ENCODE results near the gene CDR2L. TPM values are rescaled to one million over a fixed set of nuclear protein-coding genes. Genes with fewer than 3 reads are reported as not detected.
A peak's percentile ranks its signal among the peaks of the same experiment; 100 is the strongest.

The CDR2L gene
- total and polyA plus RNA-seq, 4 donors = 5.8 to 23.6 (median 13.8) TPM

DNA sequence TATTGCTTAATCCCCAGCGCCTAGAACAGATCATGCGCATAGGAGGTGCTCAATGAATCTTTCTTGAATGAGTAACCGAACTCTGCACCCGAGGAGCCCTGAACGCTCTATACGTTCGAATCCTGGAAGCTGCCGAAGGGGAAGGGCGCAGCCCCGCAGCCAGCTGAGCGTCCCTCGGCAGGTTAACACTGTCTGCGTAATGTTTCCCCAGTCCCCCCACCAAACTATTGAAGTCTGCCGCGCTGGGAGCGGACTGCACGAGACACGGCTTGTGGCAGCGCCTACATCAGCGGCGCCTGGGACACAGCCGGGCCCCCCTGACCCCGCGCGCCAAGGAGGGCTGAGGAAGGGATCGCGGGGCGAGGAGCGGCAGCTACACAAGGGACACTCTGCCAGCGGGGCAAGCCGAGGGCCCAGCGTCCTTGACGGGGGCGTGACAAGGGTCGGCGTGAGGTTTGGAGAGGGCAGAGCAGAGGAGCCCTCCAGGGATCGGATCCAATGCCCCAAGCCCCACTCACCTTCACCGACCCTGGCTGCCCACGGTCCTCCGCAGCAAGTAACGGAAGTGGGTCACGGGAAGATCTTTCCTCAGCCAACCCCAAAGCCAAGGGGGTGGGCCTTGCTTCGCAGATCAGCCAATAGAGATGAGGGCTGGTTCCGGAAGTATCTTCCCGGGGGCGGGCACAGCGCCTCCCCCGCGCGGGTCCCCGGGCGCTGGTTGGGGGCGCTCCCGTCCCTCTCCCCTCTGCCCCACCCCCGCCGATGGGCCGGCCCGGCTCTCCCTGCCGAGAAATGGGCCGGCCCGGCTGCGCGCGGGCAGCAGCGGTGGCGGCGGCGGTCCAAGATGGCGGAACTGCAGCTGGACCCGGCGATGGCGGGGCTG lies 59.2 kb downstream of the CDR2L start, which contains the start of the genes ATP5PD and KCTD2:
TSS of gene ATP5PD (minus strand) at position 563 of the 883 bp plus-strand sequence. CDS start 4,319 bp downstream, outside the sequence.
TSS of gene KCTD2 (plus strand) at position 819 of the 883 bp plus-strand sequence. CDS start at position 845, 26 bp downstream.
- Histone ChIP-seq H3K36me3 (ENCODE audit: control insufficient read depth in 1 of 2, insufficient read depth in 2 of 2, low read length in 1 of 2) (peaks cover 0 to 2% of the 10 kb centered on the region in 2 donors), H3K9me3 (ENCODE audit: control insufficient read depth, low read length) (no peaks in the 10 kb centered on the region), H3K4me3 (ENCODE audit: low read length in 2 of 2) (peak within 1 kb of the TSS; percentile 96 to 99), H3K4me1 (ENCODE audit: control insufficient read depth in 1 of 2, insufficient read depth in 2 of 2, low read length in 2 of 2) (peaks cover 0 to 2% of the 10 kb centered on the region in 2 donors), H3K27ac (ENCODE audit: low read depth in 1 of 2, low read length in 2 of 2) (peak within 1 kb of the TSS; percentile 47 to 99), H3K27me3 (ENCODE audit: control insufficient read depth in 1 of 2, insufficient read depth in 2 of 2, low read length in 1 of 2) (no peaks in the 10 kb centered on the region)
- ATAC-seq (ENCODE audit: low FRiP score) = peak; percentile 100
- peak; percentile 98 for DNase-seq
- intact Hi-C loops (cut with DNase I) = loop anchor here in 1 of 2 donors (5.0 kb wide), 1 partner anchor 61 kb away; the partner anchor contains the start of gene ARMC7
- WGBS, 2 donors = 0% methylated on average over 66 to 72 of the region's 72 CpGs

DNA sequence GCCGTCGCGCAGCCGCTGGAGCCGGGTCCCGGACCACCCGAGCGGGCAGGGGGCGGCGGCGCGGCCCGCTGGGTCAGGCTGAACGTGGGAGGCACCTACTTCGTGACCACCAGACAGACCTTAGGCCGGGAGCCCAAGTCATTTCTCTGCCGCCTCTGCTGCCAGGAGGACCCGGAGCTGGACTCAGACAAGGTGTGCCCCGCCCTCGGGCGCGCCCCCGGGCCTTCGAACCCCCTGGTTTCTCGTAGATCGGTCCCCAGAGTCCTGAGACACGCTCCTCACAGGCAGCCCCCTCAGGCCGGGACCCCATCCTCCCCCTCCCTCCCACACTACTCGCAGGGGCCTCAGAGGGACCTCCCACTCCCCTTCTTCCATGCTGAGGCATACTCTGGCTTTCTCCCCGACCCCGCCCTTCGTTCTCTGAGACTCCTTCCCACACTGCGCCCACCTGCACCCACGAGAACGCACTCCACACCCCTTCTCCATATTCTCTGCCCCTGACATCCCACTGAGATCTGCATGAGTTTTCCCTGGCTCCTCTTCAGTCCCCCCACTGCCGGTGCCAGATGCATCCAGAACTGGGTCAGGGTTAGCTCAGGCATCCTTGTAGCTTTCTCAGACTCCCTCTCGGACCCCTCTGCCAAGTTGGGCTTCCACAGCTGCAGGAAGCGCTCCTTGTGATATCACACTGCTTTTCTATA lies 60.1 kb downstream of the CDR2L start:
- DNase-seq (peak in 1 of 2 donors; percentile 67), ATAC-seq (ENCODE audit: low FRiP score) (peak; percentile 1)

DNA sequence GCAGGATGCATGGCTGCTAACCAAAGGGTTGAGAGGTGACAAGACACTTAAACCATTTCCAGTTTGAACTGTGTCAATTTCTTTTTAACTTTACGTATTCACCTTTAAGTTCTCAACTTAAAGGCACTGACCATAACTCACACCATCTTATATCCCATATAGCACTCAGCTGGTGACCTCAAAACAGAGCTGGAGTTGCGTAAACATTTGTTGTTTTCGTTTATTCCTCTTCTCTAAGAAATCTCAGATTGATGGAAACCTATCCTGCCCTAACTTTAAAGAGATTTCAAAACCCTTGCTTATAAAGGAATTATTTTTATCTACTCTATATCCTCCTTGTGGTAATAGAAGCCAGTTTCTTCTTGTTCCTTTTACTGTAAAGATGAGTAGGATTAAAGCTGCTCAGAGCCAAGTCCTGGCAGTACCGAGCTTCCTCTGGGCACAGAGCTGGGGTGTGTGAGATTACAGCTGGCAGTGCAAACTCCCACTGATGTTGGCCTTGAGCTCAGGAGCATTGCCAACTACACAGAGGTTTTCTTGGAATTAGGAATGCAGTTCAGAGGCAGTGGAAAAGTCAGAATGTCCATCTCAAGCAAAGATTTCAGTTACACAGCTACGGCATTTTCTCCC lies 60.9 kb downstream of the CDR2L start:
- ATAC-seq (ENCODE audit: low FRiP score) = no peak
- H3K36me3 ChIP-seq (ENCODE audit: control insufficient read depth in 1 of 2, insufficient read depth in 2 of 2, low read length in 1 of 2) = peaks cover 0 to 2% of the 10 kb centered on the region in 2 donors

More for the DNA sequence above, 60.1 kb downstream of the CDR2L start:
- WGBS, 2 donors = 1% methylated on average over 36 to 38 of the region's 38 CpGs
- Histone ChIP-seq H3K27ac (ENCODE audit: low read depth in 1 of 2, low read length in 2 of 2) (peak overlapping the region; percentile 15 to 35), H3K4me1 (ENCODE audit: control insufficient read depth in 1 of 2, insufficient read depth in 2 of 2, low read length in 2 of 2) (peaks cover 0 to 2% of the 10 kb centered on the region in 2 donors), H3K9me3 (ENCODE audit: control insufficient read depth, low read length) (no peaks in the 10 kb centered on the region), H3K4me3 (ENCODE audit: low read length in 2 of 2) (peak overlapping the region; percentile 96 to 99), H3K27me3 (ENCODE audit: control insufficient read depth in 1 of 2, insufficient read depth in 2 of 2, low read length in 1 of 2) (no peaks in the 10 kb centered on the region), H3K36me3 (ENCODE audit: control insufficient read depth in 1 of 2, insufficient read depth in 2 of 2, low read length in 1 of 2) (peaks cover 0 to 2% of the 10 kb centered on the region in 2 donors)
- intact Hi-C loops (cut with DNase I) = loop anchor here in 1 of 2 donors (1.0 to 5.0 kb wide), 2 partner anchors 30 to 60 kb away; partner anchors contain the start of gene ARMC7

DNA sequence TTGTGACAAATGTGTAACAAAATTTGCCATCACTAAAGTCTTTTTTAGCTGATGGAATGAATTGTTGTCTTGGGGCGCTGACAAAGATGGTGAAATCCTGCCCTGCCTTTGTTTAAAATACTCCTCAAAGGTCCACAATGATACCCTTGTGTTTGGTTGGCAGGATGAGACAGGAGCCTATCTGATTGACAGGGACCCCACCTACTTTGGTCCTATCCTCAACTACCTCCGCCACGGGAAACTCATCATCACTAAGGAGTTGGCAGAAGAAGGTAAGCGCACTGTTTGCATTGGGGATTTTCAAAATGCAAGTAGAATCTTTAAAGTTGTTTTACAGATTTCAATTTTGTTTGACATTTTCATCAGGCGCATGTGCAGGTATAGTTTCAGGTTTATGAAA lies 61.6 kb downstream of the CDR2L start:
- H3K9me3 ChIP-seq (ENCODE audit: control insufficient read depth, low read length) = no peaks in the 10 kb centered on the region
- H3K36me3 ChIP-seq (ENCODE audit: control insufficient read depth in 1 of 2, insufficient read depth in 2 of 2, low read length in 1 of 2) = peaks cover 0 to 2% of the 10 kb centered on the region in 2 donors
- WGBS, 2 donors = 79 to 82% methylated on average over 5 of the region's 5 CpGs
- ATAC-seq (ENCODE audit: low FRiP score) (no peak), DNase-seq (no peak)
- no peaks in the 10 kb centered on the region for H3K27me3 ChIP-seq (ENCODE audit: control insufficient read depth in 1 of 2, insufficient read depth in 2 of 2, low read length in 1 of 2)
- intact Hi-C loops (cut with DNase I) = loop anchor here in 1 of 2 donors (5.0 kb wide), 1 partner anchor 58 kb away; the partner anchor contains the start of gene ARMC7
- no peak overlapping the region for H3K27ac ChIP-seq (ENCODE audit: low read depth in 1 of 2, low read length in 2 of 2)
- no peak overlapping the region for H3K4me3 ChIP-seq (ENCODE audit: low read length in 2 of 2)
- H3K4me1 ChIP-seq (ENCODE audit: control insufficient read depth in 1 of 2, insufficient read depth in 2 of 2, low read length in 2 of 2) = peaks cover 0 to 2% of the 10 kb centered on the region in 2 donors

More for the DNA sequence above, 60.9 kb downstream of the CDR2L start:
- Histone ChIP-seq H3K4me1 (ENCODE audit: control insufficient read depth in 1 of 2, insufficient read depth in 2 of 2, low read length in 2 of 2) (peaks cover 0 to 2% of the 10 kb centered on the region in 2 donors), H3K27ac (ENCODE audit: low read depth in 1 of 2, low read length in 2 of 2) (no peak overlapping the region), H3K9me3 (ENCODE audit: control insufficient read depth, low read length) (no peaks in the 10 kb centered on the region), H3K27me3 (ENCODE audit: control insufficient read depth in 1 of 2, insufficient read depth in 2 of 2, low read length in 1 of 2) (no peaks in the 10 kb centered on the region), H3K4me3 (ENCODE audit: low read length in 2 of 2) (peak overlapping the region in 1 of 2 donors; percentile 96)
- intact Hi-C loops (cut with DNase I) = loop anchor here in 1 of 2 donors (1.0 to 5.0 kb wide), 2 partner anchors 29 to 59 kb away; partner anchors contain the start of gene ARMC7
- no peak for DNase-seq
- 7 to 8% methylated on average over 5 of the region's 5 CpGs for WGBS, 2 donors

DNA sequence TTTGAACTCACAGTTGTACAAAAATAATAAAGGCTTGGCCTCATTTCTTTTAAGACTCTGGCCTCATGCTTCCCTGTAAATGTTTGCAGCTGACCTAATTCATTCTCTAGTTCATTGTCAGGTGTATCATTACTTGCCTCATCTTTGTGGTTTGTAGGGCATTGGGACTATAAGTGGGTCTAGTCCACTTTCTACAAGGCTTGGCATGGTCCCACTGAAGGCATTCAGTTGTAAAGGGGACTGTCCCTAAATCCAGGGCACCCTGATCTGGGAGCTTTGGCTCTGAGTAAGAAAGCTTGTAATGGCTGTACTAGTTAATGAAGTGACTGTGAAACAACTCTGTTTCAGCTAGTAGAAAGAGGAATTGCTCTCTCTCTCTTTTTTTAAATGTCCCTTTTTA lies 62.3 kb downstream of the CDR2L start:
- no peaks in the 10 kb centered on the region for H3K27me3 ChIP-seq (ENCODE audit: control insufficient read depth in 1 of 2, insufficient read depth in 2 of 2, low read length in 1 of 2)
- ATAC-seq (ENCODE audit: low FRiP score) (no peak), DNase-seq (no peak)
- peaks cover 0 to 2% of the 10 kb centered on the region in 2 donors for H3K4me1 ChIP-seq (ENCODE audit: control insufficient read depth in 1 of 2, insufficient read depth in 2 of 2, low read length in 2 of 2)
- no peak overlapping the region for H3K27ac ChIP-seq (ENCODE audit: low read depth in 1 of 2, low read length in 2 of 2)
- H3K9me3 ChIP-seq (ENCODE audit: control insufficient read depth, low read length) = no peaks in the 10 kb centered on the region
- intact Hi-C loops (cut with DNase I) = loop anchor here in 1 of 2 donors (5.0 to 10.0 kb wide), 2 partner anchors 58 to 135 kb away; partner anchors contain the start of genes ARMC7 and SUMO2
- H3K36me3 ChIP-seq (ENCODE audit: control insufficient read depth in 1 of 2, insufficient read depth in 2 of 2, low read length in 1 of 2) = peaks cover 0 to 2% of the 10 kb centered on the region in 2 donors
- H3K4me3 ChIP-seq (ENCODE audit: low read length in 2 of 2) = no peak overlapping the region

DNA sequence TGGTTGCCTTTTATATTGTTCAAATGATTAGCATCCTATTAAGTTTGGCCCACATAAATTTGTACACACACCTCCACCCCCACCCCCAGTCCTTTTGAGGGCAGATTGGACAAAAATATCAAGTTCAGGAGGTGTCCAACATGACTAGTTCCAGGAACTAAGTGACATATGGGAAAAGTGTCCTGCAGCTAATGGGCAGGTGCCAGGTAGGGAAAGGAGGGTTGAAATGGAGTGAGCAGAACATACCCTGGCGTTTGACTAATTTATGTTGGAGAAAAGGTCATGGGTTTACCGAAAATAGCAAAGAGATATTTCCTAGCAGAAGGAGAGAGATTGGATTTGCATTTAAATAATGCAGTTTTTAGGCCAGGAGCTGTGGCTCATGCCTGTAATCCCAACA lies 64.5 kb downstream of the CDR2L start:
- peaks cover 0 to 2% of the 10 kb centered on the region in 2 donors for H3K4me1 ChIP-seq (ENCODE audit: control insufficient read depth in 1 of 2, insufficient read depth in 2 of 2, low read length in 2 of 2)
- no peaks in the 10 kb centered on the region for H3K27me3 ChIP-seq (ENCODE audit: control insufficient read depth in 1 of 2, insufficient read depth in 2 of 2, low read length in 1 of 2)
- peaks cover 0 to 2% of the 10 kb centered on the region in 2 donors for H3K36me3 ChIP-seq (ENCODE audit: control insufficient read depth in 1 of 2, insufficient read depth in 2 of 2, low read length in 1 of 2)
- intact Hi-C loops (cut with DNase I) = loop anchor here in 1 of 2 donors (10.0 kb wide), 1 partner anchor 133 kb away; the partner anchor contains the start of gene SUMO2
- H3K27ac ChIP-seq (ENCODE audit: low read depth in 1 of 2, low read length in 2 of 2) = no peak overlapping the region
- WGBS, 2 donors = 46 to 62% methylated on average over 2 of the region's 2 CpGs
- no peak overlapping the region for H3K4me3 ChIP-seq (ENCODE audit: low read length in 2 of 2)
- ATAC-seq (ENCODE audit: low FRiP score) = no peak
- H3K9me3 ChIP-seq (ENCODE audit: control insufficient read depth, low read length) = no peaks in the 10 kb centered on the region
- no peak for DNase-seq

Measured in aorta (tissue), 5 donors.